Activated T-helper 1 cell treated with Interleukin-2 at 50 U/mL for 16 hours (primary cell): ENCODE measurements around the gene ELSPBP1.
"Not testable (repeated sequence)": the region's sequence is repeated elsewhere in the genome, so short reads cannot be mapped to it uniquely, and the experiment has no call there.

Experiments
- DNase-seq: peaks from one replicate; pipeline ENCODE4 v3.0.0-alpha.2; 2020; ENCODE audit warnings: low read depth

Gene ELSPBP1

DNA sequence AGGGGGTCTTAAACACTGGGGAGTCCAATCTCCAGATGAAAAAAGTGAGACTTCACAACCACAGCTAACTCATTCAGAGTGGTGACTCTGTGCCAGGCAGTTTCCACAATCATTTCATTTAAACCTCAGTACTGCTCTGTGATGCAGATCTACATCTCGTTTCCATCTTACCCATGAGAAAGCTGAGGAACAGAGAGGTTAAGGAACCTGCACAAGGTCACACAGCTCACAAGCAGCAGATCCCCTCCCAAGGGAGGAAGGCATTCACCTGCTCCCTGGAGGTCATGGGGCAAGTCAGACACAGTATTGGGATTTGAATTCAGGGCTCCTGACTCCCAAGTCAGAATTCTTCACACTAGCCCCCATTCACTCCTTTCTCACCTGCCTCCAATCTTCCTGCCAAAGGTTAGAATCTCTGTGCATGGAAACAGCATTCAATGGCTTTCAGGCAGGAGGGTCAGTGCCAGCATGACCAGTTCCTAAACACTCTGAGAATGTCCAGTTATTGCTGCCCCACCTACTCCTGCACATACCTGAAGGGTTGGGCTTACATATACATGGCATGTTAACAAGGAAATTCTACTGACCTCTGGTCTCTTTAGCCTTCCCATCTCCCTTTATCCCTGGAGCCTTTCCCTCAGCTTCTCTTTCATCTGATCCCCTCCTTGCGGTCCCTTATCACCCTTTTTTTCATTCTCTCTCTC lies 47.6 kb downstream of the ELSPBP1 start:
- DNase-seq, result no peak

DNA sequence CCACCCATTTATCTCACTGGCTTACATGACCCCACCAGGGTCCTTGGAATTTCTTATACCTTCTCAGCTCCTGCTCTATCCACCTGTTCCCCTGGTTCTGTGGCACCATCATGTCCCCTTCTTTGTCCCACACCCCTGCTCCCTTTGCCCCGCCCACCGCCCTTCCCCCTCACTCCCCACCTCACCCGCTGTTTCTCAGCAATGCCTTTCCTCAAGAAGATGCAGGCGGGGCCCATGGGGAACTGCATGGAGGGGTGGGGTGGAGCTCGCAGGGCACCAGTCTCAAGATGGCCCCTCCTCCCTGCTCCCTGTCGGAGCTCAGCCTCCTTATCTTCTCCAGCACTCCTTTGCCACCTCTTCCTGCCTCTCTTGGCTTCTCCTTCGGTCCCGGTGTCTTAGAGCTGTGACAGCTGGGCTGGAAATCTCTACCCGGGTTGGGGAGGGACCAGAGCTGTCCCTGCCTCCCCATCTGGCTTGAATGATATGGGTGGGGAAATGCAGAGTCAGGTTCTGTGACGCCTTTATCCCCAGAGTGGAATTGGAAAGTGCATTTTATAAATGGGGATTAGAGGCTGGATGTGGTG lies 49.3 kb downstream of the ELSPBP1 start, which contains the start of gene CABP5:
CABP5 (minus strand) TSS at position 405 of the 584 bp plus-strand sequence; CDS start at position 248, 157 bp downstream.
- DNase-seq, result no peak

DNA sequence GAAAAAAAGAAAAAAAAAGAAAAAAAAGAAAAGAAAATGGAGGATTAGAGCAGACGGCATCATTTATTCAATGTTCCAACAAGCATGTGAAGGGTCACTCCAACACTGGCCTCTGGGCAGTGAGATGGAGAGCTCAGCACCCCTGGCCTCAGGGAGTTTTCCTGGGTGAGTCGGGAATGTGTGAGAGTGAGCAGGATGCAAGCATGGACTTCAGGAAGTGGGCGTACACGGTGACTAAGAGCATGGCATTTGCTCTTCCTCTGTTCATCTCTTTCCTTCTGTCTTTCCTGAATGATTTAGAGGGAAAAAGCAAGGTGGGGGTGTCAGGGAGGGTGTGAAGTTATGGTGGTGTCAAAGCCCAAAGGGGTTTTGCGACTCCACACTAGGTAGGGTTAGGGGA lies 50.1 kb downstream of the ELSPBP1 start:
- no peak for DNase-seq

DNA sequence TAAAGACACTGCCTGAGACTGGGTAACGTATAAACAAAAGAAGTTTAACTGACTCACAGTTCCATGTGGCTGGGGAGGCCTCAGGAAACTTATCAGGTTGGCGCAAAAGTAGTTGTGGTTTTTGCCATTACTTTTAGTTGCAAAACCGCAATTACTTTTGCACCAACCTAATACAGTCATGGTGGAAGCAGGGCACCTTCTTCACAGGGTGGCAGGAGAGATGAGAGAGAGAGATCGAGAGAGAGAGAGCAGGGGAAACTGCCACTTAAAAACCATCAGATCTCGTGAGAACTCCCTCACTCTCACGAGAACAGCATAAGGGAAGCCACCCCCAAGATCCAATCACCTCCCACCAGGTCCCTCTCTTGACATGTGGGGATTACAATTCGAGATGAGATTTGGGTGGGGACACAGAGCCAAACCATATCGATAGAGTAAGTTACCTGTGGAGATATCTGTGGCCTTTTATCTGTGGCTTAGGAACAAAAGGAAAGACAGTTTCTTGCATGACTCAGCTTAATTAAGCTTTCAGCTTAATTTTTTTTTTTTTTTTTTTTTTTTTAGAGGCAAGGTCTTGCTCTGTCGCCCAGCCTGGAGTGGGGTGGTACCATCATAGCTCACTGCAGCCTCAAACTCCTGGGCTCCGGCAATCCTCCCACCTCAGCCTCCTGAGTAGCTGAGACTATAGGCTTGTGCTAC lies 57.1 kb downstream of the ELSPBP1 start:
- no peak for DNase-seq

DNA sequence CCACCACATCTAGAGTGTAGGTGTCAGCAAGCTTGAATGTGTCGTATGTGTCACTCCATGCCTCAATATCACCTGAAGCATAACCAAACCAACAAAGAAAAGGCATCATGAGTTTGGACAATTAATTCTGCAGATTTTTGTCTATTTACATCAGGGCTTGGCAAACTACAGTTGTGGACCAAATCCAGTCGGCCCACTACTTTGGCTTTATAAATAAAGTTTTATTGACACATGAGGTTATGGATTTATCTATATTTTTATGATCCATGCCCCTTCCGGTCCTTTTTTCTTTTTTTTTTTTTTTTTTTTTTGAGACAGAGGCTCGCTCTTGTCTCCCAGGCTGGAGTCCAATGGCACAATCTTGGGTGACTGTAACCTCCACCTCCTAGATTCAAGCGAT lies 58.6 kb downstream of the ELSPBP1 start:
- DNase-seq, result no peak

DNA sequence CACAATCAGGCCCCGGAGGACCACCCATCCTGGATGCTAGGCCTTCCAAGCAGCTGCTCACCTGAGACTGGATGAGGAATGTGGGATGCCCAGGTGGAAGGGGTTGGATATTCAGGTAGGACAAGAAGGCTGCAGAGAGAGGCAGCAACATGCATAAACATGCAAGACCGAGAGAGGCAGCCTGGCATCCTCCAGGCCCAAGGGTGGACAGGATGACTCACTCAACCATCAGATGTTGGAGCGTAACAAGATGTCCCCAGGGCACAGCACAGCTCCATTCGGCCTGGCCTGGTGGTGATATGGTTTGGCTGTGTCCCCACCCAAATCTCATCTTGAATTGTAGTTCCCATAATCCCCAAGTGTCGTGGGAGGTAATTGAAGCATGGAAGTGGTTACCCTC lies 59.4 kb downstream of the ELSPBP1 start:
- no peak for DNase-seq

DNA sequence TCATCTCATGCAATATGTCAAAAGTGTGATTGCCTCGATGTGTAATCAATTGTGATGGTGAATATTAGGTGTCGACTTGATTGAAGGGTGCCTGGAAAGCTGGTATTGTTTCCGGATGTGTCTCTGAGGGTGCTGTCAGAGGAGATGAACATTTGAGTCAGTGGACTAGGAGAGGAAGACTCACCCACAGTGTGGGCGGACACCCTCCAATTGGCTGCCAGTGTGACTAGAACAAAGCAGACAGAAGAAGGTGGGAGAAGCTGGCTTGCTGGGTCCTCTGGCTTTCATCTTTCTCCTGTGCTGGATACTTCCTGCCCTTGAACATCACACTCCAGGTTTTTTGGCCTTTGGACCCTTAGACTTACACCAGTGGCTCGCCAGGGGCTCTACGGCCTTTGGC lies 64.9 kb downstream of the ELSPBP1 start:
- no peak for DNase-seq

DNA sequence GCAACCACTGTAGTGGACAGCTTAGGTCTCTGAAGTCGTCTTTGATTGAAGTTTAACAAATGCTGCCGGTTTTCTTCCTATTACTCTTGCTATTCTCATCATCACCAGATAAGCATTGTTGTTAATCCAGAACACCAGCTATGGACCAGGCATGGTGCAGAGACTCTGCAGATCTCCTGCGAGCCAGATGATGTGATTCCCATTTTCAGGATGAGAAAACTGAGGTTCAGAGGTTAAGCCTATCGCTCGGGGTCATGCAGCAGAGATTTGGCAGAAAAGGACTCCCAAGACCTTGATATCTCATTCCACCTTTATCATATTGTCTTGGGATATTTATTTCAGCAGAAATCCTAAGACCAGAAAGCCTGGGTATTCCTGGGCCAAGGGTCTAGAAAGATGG lies 65.9 kb downstream of the ELSPBP1 start:
- no peak for DNase-seq

DNA sequence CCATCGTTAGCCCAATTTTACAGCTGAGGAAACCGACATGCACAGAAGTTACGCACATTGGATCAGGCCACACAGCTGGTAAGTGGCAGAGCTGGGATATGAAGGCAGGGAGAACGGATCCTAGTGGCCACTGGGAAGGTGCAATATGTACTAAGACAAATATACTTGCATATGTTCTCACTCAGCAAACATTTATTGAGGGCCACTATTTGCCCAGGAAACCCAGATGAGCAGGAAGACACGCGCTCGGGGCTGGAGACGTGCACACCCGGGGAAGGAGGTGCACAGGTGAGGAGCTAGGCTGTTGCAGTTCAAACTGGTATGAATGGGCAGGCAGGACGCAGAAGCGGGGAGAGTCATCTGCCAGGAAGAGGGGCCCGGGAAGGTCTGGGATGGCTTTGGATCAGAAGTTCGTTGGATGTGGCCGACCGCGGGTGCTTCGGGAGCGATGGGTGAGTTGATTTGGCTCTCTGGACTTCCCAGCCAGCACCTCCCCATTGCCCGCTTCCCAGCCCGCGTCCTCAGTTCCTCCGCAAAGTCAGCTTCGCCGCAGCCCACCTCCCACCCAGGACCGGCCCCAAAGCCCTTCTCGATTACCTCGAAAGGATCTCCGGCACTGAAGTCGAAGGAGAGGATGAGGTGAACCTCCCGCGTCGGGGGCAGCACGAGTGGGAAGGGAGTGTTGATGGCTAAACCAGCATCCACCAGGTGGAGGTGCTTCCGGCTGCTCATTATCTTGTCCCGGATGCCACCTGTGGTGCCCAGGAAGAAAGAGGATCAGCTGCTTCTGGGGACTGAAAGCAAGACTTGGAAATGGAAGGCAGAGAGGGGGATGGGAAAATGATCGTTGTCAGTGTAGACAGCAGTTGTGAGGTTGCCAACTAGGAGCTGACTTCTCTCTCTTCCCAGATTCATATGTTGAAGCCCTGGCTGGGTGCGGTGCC lies 67.2 kb downstream of the ELSPBP1 start:
- DNase-seq, result no peak

DNA sequence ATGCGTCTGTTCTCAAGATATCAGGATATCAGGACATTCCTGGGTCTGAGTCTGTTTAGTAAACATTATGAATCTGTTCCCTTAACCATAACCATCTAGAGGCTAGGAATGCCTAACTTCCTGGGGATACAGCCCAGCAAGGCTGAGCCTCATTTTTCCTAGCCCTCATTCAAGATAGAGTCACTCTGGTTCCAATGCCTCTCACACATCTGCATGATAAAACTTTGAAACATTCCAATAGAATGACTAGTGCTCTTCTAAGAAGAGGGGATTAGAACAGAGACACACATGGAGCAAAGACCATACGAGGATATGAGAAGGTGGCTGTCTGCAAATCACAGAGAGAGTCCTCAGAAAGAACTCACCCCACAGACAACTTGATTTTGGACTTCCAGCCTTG lies 70.1 kb downstream of the ELSPBP1 start:
- no peak for DNase-seq

DNA sequence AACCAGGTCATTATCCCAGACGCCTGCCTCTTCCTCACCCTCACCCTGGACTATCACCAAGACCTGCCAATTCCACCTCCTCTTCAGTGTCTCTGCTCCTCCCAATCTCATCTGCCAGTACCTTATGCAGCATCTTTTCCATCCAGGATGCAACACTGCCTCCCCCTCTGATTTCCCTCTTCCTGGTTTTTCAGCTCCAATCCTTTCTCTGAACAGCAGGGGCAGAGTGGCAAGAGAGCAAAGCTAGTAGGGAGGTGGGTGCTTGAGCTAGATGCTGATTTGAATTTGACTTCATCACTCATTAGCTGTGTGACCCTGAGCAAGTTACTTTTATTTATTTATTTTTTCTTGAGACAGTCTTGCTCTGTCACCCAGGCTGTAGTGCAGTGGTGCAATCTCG lies 75.0 kb downstream of the ELSPBP1 start:
- no peak for DNase-seq

DNA sequence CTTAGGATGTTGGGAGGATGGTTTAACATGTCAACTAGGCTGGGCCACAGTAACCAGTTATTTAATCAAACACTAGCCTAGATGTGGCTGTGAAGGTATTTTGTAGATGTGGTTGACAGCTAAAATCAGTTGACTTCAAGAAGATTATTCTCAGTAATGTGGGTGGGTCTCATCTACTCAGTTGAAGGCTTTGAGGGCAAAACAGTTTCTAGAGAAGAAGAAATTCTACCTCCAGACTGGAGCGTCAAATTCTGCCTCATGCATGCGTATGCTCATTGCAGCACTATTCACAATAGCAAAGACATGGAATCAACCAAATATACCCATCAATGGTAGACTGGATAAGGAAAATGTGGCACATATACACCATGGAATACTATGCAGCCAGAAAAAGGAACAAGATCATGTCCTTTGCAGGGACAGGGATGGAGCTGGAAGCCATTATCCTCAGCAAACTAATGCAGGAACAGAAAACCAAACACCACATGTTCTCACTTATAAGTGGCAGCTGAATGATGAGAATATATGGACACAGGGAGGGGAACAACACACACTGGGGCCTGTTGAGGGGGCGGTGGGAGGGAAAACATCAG lies 75.8 kb downstream of the ELSPBP1 start:
- DNase-seq, result not testable (repeated sequence)
